GM18909 (cell line): ENCODE results near the gene SH2B3.

ENCODE experiments used
- ATAC-seq: cut with Tn5 transposase; IDR thresholded peaks from one replicate; pipeline ENCODE4 v1.9.1; 2021; ENCODE audit warnings: mild to moderate bottlenecking; ENCODE audit not compliant: unreplicated experiment, poor library complexity

Gene SH2B3

GRCh38 chr12:111425655-111426054, 19.9 kb downstream of the SH2B3 start:
- no peak for ATAC-seq

GRCh38 chr12:111426344-111427185, 20.8 kb downstream of the SH2B3 start:
- ATAC-seq, result no peak

GRCh38 chr12:111427417-111428074, 21.8 kb downstream of the SH2B3 start:
- no peak for ATAC-seq

DNA sequence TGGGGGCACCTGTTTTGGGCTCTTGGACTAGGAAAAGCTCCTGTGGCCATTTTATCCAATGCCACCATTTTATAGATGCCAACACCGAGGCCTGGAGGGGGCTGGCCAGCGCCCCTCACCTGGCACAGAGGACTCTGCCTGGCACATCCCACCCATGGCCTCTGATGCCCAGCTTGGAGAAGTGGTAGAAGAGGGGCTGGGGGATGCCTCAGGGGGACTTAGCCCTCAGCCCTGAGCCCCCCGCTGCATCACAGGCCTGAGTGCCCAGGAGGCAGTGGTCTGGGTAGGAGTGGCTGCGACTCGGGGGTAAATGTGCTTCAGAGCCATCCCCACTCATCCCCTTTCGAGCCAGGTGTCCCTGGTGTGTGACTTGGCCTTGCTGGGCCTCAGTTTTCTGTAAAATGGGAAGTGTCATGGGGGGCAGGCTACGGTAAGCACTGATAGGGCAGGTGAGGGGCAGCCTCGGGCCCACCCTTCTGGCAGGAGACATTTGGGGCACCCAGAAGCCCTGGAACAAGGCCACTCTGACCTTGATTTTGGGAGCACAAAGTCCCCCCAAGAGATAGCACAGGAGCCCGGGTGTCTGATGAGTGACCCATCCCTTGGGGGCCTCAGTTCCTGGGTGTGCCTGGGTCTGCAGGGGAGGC, 22.5 kb downstream of the SH2B3 start:
- ATAC-seq, result no peak

- ATAC-seq, result no peak
Measured at GRCh38 chr12:111428728-111429175, 23.0 kb downstream of the SH2B3 start.

- ATAC-seq, result no peak
Measured at GRCh38 chr12:111429828-111430432, 24.2 kb downstream of the SH2B3 start.

DNA sequence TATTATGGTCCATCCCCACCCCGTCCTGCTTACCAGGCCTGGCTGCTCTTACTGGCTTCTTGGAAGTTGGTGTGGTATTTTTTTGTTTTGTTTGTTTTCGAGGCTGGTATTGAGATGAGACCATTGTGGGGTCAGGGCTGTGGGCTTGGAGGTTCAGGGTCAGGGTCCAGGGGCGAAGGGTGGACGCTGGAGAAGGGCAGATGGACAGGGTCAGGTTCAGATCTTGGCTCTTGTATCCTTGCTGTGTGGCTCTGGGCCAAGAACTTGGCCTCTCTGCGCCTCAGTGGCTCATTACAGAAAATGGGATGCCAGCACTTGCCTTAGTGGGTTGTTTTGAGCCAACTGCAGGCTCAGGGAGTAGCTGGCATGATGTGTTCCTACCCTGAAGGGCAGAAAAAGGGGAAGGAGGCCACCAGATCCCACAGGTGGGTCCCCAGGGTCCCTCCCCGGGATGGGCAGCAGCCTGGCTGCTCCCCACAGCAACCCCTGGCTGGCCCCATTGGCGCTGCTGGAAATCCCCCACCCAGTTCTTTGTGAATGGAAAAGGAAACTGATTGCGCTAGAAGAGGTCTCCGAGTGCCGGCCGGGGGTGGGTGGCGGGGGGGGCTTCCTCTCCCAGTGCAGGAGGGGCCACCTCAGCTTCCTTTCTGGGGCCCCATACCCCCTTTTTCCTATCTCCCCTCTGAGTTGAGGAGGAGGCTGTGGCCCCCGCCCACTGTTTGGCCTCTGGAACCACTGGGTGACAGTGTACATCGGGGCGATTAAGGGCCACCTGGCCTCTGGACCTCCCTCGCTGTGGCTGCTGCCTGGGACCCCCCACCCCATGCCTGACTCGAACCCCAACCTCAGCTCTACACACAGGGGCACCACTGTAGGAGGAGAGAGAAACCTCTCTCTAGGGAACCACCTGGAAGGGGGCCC, 25.0 kb downstream of the SH2B3 start:
- ATAC-seq, result no peak

DNA sequence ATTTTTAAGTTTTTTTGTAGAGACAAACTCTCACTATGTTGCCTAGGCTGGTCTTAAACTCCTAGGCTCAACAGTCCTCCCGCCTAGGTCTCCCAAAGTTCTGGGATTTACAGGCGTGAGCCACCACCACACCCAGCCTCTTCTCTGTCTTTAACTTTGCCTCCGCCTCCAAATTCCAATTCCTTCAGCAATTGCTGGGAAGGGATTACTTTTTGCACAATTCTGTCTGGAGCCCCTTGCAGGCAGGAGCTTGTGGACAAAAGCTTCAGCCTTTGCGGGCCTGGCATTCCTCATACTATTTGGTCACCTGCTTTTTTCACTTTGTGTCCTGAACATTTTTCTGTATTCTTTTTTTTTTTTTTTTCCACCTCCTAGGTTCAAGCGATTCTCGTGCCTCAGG, 26.0 kb downstream of the SH2B3 start:
- ATAC-seq, result no peak

GRCh38 chr12:111434049-111434448, 28.3 kb downstream of the SH2B3 start:
- ATAC-seq, result no peak

DNA sequence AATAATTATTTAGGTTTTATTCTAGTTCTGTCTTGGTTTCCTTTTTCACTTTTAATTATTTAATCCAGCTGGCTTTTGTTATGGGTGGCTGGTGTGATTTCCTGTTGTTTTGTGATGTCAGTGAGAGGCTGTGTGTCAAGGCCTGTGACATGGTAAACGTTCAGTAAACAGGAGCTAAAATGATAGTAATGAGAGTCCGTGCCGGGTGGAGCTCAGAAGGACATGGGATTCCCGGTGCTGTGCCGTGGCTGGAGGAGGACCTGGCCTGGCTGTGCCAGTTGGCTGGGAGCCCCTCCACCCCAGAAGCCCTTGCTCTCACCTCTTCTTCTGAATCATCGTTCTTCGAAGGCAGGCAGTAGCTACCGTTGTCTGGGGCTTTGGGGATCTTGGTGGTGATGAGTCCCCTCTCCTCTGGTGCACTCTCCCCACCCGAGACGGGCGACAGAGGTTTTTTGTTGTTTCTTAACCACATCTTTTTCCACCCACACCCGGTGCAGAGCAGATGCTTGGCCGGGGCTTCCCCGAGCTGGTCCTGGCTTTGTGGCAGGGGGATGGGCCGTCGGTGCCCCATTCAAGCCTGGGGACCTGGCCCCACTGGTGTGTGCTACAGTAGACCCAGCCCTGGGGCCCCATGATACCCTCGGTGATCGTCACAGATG, 29.1 kb downstream of the SH2B3 start:
- ATAC-seq, result peak; percentile 62

DNA sequence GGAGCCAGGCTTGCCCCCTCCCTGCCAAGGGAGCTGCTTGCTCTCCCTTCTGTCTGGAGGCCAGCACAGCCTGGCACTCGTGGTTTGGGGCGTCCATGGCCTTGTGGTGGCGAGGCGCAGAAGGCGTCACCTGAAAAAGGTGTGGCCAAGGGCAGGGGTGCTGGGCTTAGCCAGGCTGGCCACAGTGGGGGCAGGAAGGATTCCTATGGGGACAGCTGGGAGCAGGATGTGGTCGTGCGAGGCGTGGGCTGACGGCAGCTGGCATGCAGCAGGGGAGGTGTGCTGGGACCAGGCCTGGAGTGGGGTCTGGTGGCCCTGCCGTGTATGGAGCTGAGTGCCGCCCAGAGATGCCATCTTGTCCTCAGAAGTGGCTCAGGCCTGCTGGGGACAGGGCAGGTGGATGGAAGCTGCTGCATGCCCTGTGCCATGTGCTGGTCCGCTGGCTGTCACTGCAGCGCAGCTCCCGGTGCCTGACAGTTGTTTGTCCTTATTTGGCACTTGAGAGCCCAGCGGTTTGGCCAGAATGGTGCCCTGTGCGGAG, 30.0 kb downstream of the SH2B3 start:
- no peak for ATAC-seq

- ATAC-seq, result no peak
Measured at GRCh38 chr12:111436266-111436665, 30.5 kb downstream of the SH2B3 start.

GRCh38 chr12:111436811-111437210, 31.1 kb downstream of the SH2B3 start:
- no peak for ATAC-seq

GRCh38 chr12:111437816-111438454, 32.2 kb downstream of the SH2B3 start:
- ATAC-seq, result no peak

DNA sequence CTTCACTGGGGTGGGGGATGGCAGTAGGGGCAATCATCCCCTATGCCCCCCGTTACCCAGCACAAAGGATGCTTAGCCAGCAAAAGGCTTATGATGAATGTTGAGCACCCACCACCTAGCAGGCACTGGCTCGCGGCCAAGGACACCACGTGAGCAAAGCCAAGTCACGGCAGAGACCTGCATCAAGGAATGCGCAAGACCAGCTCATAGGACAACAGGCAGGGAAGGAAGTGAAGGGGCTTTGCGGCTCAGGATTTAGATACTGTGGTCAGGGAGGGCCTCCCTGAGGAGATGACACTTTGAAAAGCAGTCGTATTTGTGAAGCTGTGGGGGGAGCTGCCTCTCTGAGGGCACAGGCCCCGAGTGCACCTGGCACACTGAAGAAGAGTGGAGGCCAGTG, 32.8 kb downstream of the SH2B3 start:
- no peak for ATAC-seq

DNA sequence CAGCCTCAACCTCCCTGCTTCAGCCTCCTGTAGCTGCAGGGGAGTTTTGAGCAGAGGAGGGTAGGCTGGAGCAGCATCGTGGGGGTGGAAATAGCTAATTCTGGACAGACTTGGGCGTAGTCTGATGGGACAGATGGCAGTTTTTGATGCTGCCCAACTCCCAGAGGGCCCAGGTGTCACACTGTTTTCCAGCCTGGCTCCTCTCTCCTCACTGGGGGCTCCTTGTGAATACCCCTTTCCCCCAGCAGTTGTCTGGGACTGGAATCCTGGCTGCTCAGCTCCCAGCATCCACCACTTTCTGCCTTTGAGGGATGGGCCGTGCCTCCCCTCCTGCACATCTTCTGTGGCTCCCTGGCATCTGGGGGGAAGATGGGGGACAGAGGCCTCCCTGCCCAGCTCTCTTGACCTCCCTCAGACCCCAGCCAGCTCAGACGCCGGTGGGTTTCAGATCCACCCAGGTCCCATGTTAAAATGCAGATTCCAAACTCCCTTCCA, 34.0 kb downstream of the SH2B3 start:
- no peak for ATAC-seq

GRCh38 chr12:111440152-111440551, 34.4 kb downstream of the SH2B3 start:
- ATAC-seq, result no peak

GRCh38 chr12:111440631-111441030, 34.9 kb downstream of the SH2B3 start:
- ATAC-seq, result no peak
